Inflammatory macrophage (primary cell): ENCODE measurements around the gene LETM1.

Experiments used
- DNase-seq, 2 donors: peaks; one replicate each; pipeline ENCODE4 v3.0.0-alpha.2; 2020 to 2022

The LETM1 gene

GRCh38 chr4:1793496-1793840 lies 62.5 kb downstream of the LETM1 start:
- DNase-seq = no peak

GRCh38 chr4:1792832-1793495 lies 63.0 kb downstream of the LETM1 start, which contains the start of gene FGFR3:
FGFR3 (plus strand) TSS chr4:1793293; CDS start chr4:1793935, 642 bp downstream.
- DNase-seq = peak; percentile 2 to 40

- DNase-seq = no peak
Measured at GRCh38 chr4:1792158-1792831, 63.7 kb downstream of the LETM1 start.

- no peak for DNase-seq
Measured at GRCh38 chr4:1790005-1790404, 66.0 kb downstream of the LETM1 start.

GRCh38 chr4:1789552-1789951 lies 66.4 kb downstream of the LETM1 start:
- no peak for DNase-seq

- no peak for DNase-seq
Measured at GRCh38 chr4:1788254-1788973, 67.5 kb downstream of the LETM1 start.

GRCh38 chr4:1787411-1788077 lies 68.4 kb downstream of the LETM1 start:
- DNase-seq = no peak

GRCh38 chr4:1786544-1787362 lies 69.2 kb downstream of the LETM1 start:
- DNase-seq = no peak

- DNase-seq = no peak
Measured at GRCh38 chr4:1785592-1785991, 70.4 kb downstream of the LETM1 start.

GRCh38 chr4:1784789-1785591 lies 71.0 kb downstream of the LETM1 start:
- DNase-seq = no peak

- no peak for DNase-seq
Measured at GRCh38 chr4:1784395-1784788, 71.6 kb downstream of the LETM1 start.

- no peak for DNase-seq
Measured at GRCh38 chr4:1783970-1784369, 72.0 kb downstream of the LETM1 start.

GRCh38 chr4:1783015-1783414 lies 72.9 kb downstream of the LETM1 start:
- DNase-seq = no peak

GRCh38 chr4:1780435-1780834 lies 75.5 kb downstream of the LETM1 start:
- DNase-seq = no peak

- DNase-seq = no peak
Measured at GRCh38 chr4:1779588-1780382, 76.2 kb downstream of the LETM1 start.

- no peak for DNase-seq
Measured at GRCh38 chr4:1778642-1779392, 77.1 kb downstream of the LETM1 start.

- no peak for DNase-seq
Measured at GRCh38 chr4:1777822-1778641, 77.9 kb downstream of the LETM1 start.

GRCh38 chr4:1776521-1777161 lies 79.3 kb downstream of the LETM1 start:
- DNase-seq = no peak
